A673 (cell line): ENCODE results near the gene NFATC1. TPM values are rescaled to one million over a fixed set of nuclear protein-coding genes. Genes with fewer than 3 reads are reported as not detected.

Source experiments
- BruUV-seq: library from RNA; stranded (reverse); fragments of 400-500 nt; replicated peaks from 2 replicates; lab custom pipeline; 2021; lab: Mats Ljungman, UMichigan
- CTCF ChIA-PET: fragments of 300-600 bp; sonication (Branson Sonifier 250); formaldehyde crosslinking; loops from one replicate; lab custom pipeline; 2022; ENCODE audit warnings: antibody characterized with exemption; lab: Charles Lee
- POLR2A ChIA-PET: fragments of 300-600 bp; sonication (Branson Sonifier 250); formaldehyde crosslinking; loops from one replicate; lab custom pipeline; 2022; ENCODE audit warnings: antibody characterized with exemption; ENCODE audit not compliant: low non-redundant PET; lab: Charles Lee
- DNase-seq: peaks from one replicate; pipeline ENCODE4 v3.0.0-alpha.2; 2015; ENCODE audit warnings: low spot score
- H3K27ac ChIP-seq: fragments of 200-600 bp; sonication (generic); 2 replicates; pipeline ENCODE4 v1.5.1; 2016; ENCODE audit warnings: mixed run types, low read depth, mild to moderate bottlenecking, mixed read lengths, antibody characterized with exemption, low read length; ENCODE audit not compliant: poor library complexity, severe bottlenecking
- H3K27me3 ChIP-seq: fragments of 200-600 bp; sonication (generic); replicated peaks from 2 replicates; pipeline ENCODE4 v1.6.1; 2017; ENCODE audit warnings: mixed run types, low read depth, mild to moderate bottlenecking, mixed read lengths, antibody characterized with exemption, low read length; ENCODE audit not compliant: insufficient read depth, poor library complexity
- H3K36me3 ChIP-seq: fragments of 200-600 bp; sonication (generic); 2 replicates; pipeline ENCODE4 v1.6.1; 2016; ENCODE audit warnings: mixed run types, mild to moderate bottlenecking, mixed read lengths, antibody characterized with exemption, low read length; ENCODE audit not compliant: insufficient read depth, poor library complexity, severe bottlenecking
- H3K4me1 ChIP-seq: fragments of 200-600 bp; sonication (generic); 2 replicates; pipeline ENCODE4 v1.6.1; 2017; ENCODE audit warnings: mixed run types, mild to moderate bottlenecking, mixed read lengths, antibody characterized with exemption, low read length; ENCODE audit not compliant: insufficient read depth, poor library complexity, severe bottlenecking
- H3K4me3 ChIP-seq: fragments of 200-600 bp; sonication (generic); 2 replicates; pipeline ENCODE4 v1.5.1; 2016; ENCODE audit warnings: low read depth, mixed run types, mild to moderate bottlenecking, mixed read lengths, low read length; ENCODE audit not compliant: poor library complexity, severe bottlenecking
- H3K9me3 ChIP-seq: fragments of 200-600 bp; sonication (generic); 2 replicates; pipeline ENCODE4 v1.6.1; 2016; ENCODE audit warnings: mixed run types, low read depth, mild to moderate bottlenecking, mixed read lengths, antibody characterized with exemption, low read length; ENCODE audit not compliant: poor library complexity, severe bottlenecking
- CTCF ChIP-seq: fragments of 300-800, 200-600 bp; sonication (generic); conservative IDR thresholded peaks from 2 replicates; pipeline ENCODE4 v1.5.1; 2017; ENCODE audit warnings: low read depth, mild to moderate bottlenecking, antibody characterized with exemption, low read length, moderate library complexity, mixed read lengths
- EZH2 ChIP-seq: fragments of 200-600 bp; sonication (generic); IDR thresholded peaks from 2 replicates; pipeline ENCODE4 v1.6.1; 2017; ENCODE audit warnings: borderline replicate concordance, low read depth, mild to moderate bottlenecking, mixed read lengths, antibody characterized with exemption, low read length; ENCODE audit not compliant: poor library complexity, severe bottlenecking
- intact Hi-C: fragments of 100-400 bp; cut with micrococcal nuclease; formaldehyde crosslinking; loops from one replicate; pipeline ENCODE4 v1.10.0; 2022; ENCODE audit not compliant: unreplicated experiment
- total RNA-seq: library from RNA; stranded (reverse); gene quantifications from 2 replicates; pipeline ENCODE4 v1.2.3, GENCODE V29; 2021

NFATC1 gene
- total RNA-seq, 1 experiment from 2014 or later = 10.4 TPM

GRCh38 chr18:79486356-79487182 is 90.8 kb downstream of the NFATC1 start:
- Histone ChIP-seq H3K4me3 (no peak overlapping the region), H3K4me1 (peaks cover 13% of the 10 kb centered on the region), H3K36me3 (no peaks in the 10 kb centered on the region), H3K9me3 (no peaks in the 10 kb centered on the region), H3K27ac (peak overlapping the region; percentile 75), H3K27me3 (no peaks in the 10 kb centered on the region)
- no peak for DNase-seq
- BruUV-seq = no TSS peak
- intact Hi-C loops = no loop called here
- ChIA-PET POLR2A (no interaction called here), CTCF (no interaction called here)
- TF ChIP-seq EZH2 (no peak), CTCF (no peak)

GRCh38 chr18:79487183-79487800 is 91.6 kb downstream of the NFATC1 start:
- Histone ChIP-seq H3K4me1 (peaks cover 13% of the 10 kb centered on the region), H3K9me3 (no peaks in the 10 kb centered on the region), H3K27me3 (no peaks in the 10 kb centered on the region), H3K27ac (no peak overlapping the region), H3K36me3 (no peaks in the 10 kb centered on the region), H3K4me3 (no peak overlapping the region)
- ChIA-PET POLR2A (no interaction called here), CTCF (no interaction called here)
- BruUV-seq = no TSS peak
- TF ChIP-seq EZH2 = no peak
- no peak for TF ChIP-seq CTCF
- DNase-seq = no peak
- intact Hi-C loops = no loop called here

- no TSS peak for BruUV-seq
- DNase-seq = no peak
- peaks cover 13% of the 10 kb centered on the region for H3K4me1 ChIP-seq
- H3K4me3 ChIP-seq = no peak overlapping the region
- TF ChIP-seq EZH2 (no peak), CTCF (no peak)
- ChIA-PET POLR2A (no interaction called here), CTCF (no interaction called here)
- no peaks in the 10 kb centered on the region for H3K36me3 ChIP-seq
- H3K27ac ChIP-seq = no peak overlapping the region
- H3K9me3 ChIP-seq = no peaks in the 10 kb centered on the region
- H3K27me3 ChIP-seq = no peaks in the 10 kb centered on the region
- intact Hi-C loops = no loop called here
These were observed 92.1 kb downstream of the NFATC1 start for GRCh38 chr18:79487801-79488201.
